ENCODE measurements around the gene ADRA1B.

GRCh38 chr5:159955056-159955624 lies 38.9 kb downstream of the ADRA1B start:
- no peak for TF ChIP-seq CTCF (IDR thresholded peaks at IDR 0.05)
- TF ChIP-seq POLR2AphosphoS5 (IDR thresholded peaks at IDR 0.05): no peak
- TF ChIP-seq EP300 (IDR thresholded peaks at IDR 0.05; ENCODE audit: low read depth): no peak

Data from transverse colon (tissue), 4 donors.